Kidney epithelial cell (primary cell): ENCODE results near the gene TSPAN5. TPM values are rescaled to one million over a fixed set of nuclear protein-coding genes. Genes with fewer than 3 reads are reported as not detected.

ENCODE experiments used
- DNase-seq: peaks from one replicate; pipeline ENCODE4 v3.0.0-alpha.2; 2010; ENCODE audit warnings: low read depth
- H3K27me3 ChIP-seq: 2 replicates; pipeline ENCODE4 v1.6.0; 2011; ENCODE audit warnings: low read length; ENCODE audit not compliant: control insufficient read depth, insufficient read depth
- H3K36me3 ChIP-seq: 2 replicates; pipeline ENCODE4 v1.5.1; 2011; ENCODE audit warnings: low read length; ENCODE audit not compliant: control insufficient read depth, insufficient read depth
- H3K4me3 ChIP-seq: 2 replicates; pipeline ENCODE4 v1.5.1; 2011; ENCODE audit warnings: low read depth, mild to moderate bottlenecking, control low read depth, low read length
- CTCF ChIP-seq: IDR thresholded peaks from 2 replicates; pipeline ENCODE4 v1.5.1; 2011; ENCODE audit warnings: mild to moderate bottlenecking, moderate library complexity, low read length, control low read depth, inconsistent platforms; ENCODE audit not compliant: insufficient read depth, poor library complexity, severe bottlenecking
- total RNA-seq: library from RNA; depleted of rRNA; stranded (reverse); fragments of >200 nt; gene quantifications from 2 replicates; pipeline ENCODE4 v1.2.3, GENCODE V29; 2015

The TSPAN5 gene
- total RNA-seq, 1 donor from 2014 or later: 20.5 TPM

- no peak for TF ChIP-seq CTCF
- Histone ChIP-seq H3K4me3 (no peak overlapping the region), H3K27me3 (no peaks in the 10 kb centered on the region), H3K36me3 (no peaks in the 10 kb centered on the region)
- no peak for DNase-seq
Observed at GRCh38 chr4:98571161-98571786, 87.1 kb downstream of the TSPAN5 start.

DNA sequence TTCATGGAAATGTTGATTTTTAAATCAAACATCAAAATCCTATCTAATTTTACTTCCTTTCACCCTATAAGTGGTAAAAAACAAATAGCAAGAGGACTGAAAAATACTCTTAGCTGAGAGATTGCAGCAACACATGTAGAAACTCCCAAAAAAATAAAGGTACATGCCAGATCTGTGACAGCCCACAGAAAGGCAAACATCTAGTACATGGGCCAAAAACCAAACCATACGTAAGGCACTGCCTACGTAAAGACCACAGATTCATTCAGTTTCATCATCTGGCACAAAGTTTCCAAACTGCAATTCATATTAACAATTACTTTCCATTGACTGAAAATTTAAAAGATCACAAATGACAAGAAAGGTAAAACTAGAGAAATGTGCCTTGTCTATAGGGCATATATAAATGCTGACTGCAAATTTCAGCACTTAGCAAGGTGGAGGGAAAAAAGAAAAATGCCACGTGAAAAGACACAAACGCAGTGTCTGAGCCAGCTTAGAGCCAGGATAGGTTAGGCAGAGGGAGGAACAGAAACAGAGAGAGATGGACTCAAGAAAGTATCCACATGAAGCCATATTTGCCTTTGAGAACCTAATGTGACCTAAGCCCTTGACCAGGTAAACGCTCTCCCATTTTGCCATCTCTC is 88.1 kb downstream of the TSPAN5 start:
- no peak for DNase-seq
- Histone ChIP-seq H3K27me3 (no peaks in the 10 kb centered on the region), H3K36me3 (no peaks in the 10 kb centered on the region), H3K4me3 (no peak overlapping the region)
- TF ChIP-seq CTCF: no peak

DNA sequence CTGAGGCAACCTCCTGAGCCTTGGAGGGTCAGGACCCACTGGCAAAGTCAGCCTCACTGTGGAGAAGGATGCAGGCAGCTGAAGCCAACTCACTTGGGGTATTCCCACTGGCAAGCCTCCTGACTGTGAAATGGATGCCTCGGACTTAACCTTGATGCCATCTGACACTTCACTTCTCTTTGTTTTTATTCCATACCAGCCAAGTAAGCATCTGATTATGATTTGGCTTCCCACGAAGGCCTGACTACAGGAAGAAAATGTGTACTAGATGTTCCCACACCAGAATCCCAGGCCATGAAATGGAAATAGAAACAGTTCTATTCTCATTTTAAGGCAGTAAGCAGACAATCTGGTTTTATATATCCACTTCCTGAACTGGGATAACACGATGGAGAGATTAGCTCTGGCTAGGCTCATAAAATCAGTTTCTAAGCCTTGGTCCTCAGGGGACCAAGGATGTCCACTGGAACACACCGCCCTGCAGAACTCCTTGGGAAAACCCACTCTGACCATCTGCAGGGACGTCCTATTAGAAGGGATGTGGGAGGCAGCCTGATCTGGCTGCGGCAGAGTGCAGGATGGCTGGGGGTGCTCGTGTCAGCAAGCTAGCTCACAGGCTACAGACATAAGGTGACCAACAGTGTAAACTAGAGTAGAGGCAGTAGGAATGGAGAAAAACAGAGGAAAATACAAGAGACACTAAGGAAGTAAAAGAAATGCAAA is 89.3 kb downstream of the TSPAN5 start:
- Histone ChIP-seq H3K36me3 (no peaks in the 10 kb centered on the region), H3K27me3 (no peaks in the 10 kb centered on the region), H3K4me3 (no peak overlapping the region)
- DNase-seq: no peak
- no peak for TF ChIP-seq CTCF

DNA sequence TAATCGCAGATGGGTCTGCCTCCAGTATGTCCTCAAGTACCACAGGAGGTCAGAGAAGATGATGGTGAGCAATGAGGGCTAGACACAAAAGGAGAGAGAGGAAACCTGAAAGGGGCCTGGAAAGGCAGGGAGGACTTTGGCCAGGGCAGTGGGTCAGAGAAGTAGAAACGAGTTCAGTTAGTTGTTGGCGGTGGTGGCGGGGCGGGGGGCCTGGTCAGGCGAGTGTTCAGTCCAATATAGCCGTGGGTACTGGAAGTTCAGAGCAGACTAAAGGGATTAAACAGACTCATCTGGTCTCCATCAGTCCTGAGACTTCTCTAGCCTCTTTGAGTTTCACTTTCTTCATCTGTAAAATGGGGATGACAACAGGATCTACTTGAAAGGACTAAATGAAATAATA is 90.8 kb downstream of the TSPAN5 start:
- TF ChIP-seq CTCF: no peak
- Histone ChIP-seq H3K36me3 (no peaks in the 10 kb centered on the region), H3K27me3 (no peaks in the 10 kb centered on the region), H3K4me3 (no peak overlapping the region)
- DNase-seq: no peak

- TF ChIP-seq CTCF: no peak
- H3K27me3 ChIP-seq: no peaks in the 10 kb centered on the region
- H3K36me3 ChIP-seq: no peaks in the 10 kb centered on the region
- DNase-seq: no peak
- H3K4me3 ChIP-seq: no peak overlapping the region
Observed at GRCh38 chr4:98566361-98567008, 91.9 kb downstream of the TSPAN5 start.
